CD4-positive, alpha-beta T cell treated with Interleukin-15 for 1 hour (primary cell): ENCODE measurements around the gene RAI14.
"Not testable (repeated sequence)": the region's sequence is repeated elsewhere in the genome, so short reads cannot be mapped to it uniquely, and the experiment has no call there.

Source experiments
- DNase-seq: peaks from one replicate; pipeline ENCODE4 v3.0.0-alpha.2; 2020

Gene RAI14

DNA sequence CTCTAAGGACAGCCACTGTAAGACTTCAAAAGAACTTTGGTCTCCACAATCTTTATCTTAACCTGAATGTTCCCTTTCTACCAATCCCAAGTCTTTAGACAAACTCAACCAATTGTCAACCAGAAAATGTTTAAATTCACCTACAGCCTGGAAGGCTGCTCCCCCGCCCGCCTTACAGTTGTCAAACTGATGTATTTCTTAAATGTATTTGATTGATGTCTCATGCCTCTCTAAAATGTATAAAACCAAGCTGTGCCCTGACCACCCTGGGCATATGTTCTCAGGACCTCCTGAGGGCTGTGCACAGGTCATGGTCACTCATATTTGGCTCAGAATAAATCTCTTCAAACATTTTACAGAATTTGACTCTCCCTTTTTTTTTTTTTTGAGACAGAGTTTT is 45.3 kb downstream of the RAI14 start:
- not testable (repeated sequence) for DNase-seq

- no peak for DNase-seq
These were observed 47.9 kb downstream of the RAI14 start for GRCh38 chr5:34703767-34704713.

GRCh38 chr5:34706084-34706483 is 50.0 kb downstream of the RAI14 start:
- DNase-seq = no peak

DNA sequence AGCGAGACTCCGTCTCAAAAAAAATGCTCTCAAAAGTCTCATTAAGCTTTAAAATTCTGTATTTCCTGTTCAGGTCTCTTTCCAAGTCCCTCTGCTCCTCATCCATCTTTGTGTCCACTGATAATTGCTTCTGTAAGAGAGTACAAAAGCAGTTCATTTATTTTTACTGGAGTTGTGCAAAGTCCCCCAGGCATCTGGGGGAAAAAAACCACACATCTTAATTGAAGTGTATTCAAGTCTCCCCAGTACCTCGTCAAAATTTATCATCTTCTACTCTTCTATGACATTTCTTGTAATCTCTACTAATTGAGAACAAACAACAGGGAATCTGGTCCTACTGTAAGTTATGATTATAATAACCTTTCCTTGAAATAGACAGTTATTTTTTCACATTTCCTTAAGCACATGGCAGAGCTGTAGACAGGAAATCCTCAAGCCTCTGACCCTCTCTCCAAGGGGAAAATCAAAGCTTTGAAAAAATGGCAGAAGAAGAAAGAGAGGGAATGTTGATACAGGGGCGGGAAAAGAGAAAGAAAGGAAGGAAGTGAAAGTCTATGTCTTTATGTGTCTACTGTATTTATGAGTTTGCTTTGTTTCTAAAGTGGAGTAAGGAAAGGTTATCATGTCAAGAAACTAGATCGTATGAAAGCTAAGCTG is 51.5 kb downstream of the RAI14 start:
- DNase-seq = no peak

- no peak for DNase-seq
These were observed 52.6 kb downstream of the RAI14 start for GRCh38 chr5:34708777-34709176.

- DNase-seq = no peak
These were observed 53.9 kb downstream of the RAI14 start for GRCh38 chr5:34709861-34710673.

DNA sequence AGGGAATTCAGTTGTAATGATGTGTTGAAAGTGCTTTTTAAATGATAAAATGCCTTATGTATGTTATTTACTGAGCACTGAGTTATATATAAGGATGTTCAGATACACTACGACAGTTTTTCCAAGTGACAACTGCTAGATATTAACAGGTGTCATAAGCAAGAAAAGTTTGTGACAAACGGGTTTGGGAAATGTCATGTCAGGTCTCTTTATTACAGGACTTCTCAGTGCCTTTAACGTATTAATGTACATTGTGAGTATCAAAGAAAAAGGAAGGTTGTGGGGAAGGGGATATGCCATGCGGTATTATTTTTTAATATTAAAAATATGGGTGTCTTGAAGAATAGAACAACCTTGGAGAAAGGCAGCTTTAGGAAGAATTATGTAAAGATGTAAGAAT is 56.4 kb downstream of the RAI14 start:
- no peak for DNase-seq

GRCh38 chr5:34715711-34716110 is 59.6 kb downstream of the RAI14 start:
- DNase-seq = no peak

GRCh38 chr5:34716986-34717385 is 60.9 kb downstream of the RAI14 start:
- no peak for DNase-seq

DNA sequence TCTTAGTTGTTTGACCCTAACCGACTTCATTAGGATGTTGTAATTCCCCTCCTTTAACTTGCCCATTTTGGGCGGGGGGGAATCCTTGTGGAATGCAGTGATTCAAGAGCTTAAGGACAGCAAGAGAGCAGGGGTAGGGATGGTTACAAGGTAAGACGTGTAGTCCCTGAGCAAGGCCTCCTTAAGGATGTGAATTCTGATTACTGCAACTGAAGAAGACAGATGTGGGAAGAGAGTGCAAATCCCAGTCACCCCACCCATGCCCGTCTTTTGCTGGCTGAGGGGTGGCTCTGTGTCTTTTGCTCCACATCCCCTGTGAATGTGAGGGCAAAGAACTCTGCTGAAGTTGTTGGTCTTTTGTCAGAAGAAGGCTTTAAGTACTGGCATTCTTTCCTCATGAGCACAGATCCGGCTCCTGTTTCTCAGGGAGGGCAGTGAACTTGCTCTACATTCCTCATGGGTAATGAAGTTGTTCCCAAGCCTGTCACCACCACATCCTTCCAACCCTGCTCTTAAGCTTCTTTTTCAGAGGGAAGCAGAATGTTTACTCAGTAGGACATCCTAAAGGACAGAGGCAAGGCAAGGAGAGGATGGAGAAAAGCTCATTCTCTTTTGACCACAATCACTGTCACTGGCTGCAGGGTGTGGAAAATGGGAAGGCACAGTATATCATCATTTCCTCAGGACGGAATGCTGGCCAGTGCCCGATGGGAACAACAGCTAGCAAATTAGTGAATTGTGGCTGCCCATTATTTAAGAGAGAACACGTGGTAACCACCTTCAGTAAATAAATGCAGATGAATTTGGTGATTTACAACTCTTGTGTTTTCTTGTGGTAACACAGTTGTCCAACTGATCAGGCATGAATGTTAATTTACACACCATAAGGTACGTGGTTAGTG is 61.5 kb downstream of the RAI14 start:
- DNase-seq = no peak

- DNase-seq = no peak
These were observed 62.4 kb downstream of the RAI14 start for GRCh38 chr5:34718516-34718915.

GRCh38 chr5:34719029-34719428 is 62.9 kb downstream of the RAI14 start:
- no peak for DNase-seq

DNA sequence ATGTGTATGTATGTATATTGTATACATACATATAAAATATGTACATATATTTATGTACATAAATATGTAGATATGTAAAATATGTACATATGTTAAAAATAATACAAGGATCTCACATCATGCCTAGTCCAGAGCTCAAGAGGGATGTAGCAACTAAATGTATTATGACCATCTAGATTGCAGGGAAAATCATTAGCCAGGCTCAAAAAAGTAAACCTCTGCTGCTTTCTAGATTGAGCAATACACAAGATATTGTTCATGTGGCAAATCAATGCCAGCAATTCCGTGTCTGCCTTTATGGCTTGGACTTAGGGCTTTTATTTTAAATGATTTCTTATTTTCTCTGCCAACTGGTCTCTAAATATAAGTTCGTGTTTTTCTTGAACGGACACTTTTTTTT is 65.2 kb downstream of the RAI14 start:
- DNase-seq = no peak

GRCh38 chr5:34722183-34722582 is 66.1 kb downstream of the RAI14 start:
- DNase-seq = no peak

GRCh38 chr5:34724741-34725140 is 68.6 kb downstream of the RAI14 start:
- no peak for DNase-seq

DNA sequence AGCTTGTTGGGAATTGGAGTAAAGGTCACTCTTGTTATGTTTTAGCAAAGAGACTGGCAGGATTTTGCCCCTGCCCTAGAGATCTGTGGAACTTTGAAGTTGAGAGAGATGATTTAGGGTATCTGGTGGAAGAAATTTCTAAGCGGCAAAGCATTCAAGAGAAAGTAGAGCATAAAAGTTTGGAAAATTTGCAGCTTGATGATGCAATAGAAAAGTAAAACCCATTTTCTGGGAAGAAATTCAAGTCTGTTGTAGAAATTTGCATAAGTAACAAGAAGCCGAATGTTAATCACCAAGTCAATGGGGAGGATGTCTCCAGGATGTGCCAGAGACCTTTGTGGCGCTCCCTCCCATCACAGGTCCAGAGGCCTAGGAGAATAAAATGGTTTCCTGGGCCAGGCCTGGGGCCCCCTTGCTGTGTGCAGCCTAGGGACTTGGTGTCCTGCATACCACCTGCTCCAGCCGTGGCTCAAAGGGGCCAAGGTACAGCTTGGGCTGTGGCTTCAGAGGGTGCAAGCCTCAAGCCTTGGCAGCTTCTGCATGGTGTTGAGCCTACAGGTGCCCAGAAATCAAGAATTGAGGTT is 71.1 kb downstream of the RAI14 start:
- not testable (repeated sequence) for DNase-seq

DNA sequence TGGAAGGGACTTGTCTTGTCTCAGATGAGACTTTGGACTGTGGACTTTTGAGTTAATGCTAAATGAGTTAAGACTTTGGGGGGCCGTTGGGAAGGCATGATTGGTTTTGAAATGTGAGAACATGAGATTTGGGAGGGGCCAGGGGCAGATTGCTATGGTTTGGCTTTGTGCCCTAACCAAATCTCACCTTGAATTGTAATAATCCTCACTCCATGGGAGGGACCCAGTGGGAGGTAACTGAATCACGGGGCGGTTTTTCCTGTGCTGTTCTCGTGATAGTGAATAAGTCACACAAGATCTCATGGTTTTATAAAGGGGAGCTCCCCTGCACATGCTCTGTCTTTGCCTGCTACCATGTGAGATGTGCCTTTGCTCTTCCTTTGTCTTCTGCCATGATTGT is 72.1 kb downstream of the RAI14 start:
- DNase-seq = no peak

- no peak for DNase-seq
These were observed 75.5 kb downstream of the RAI14 start for GRCh38 chr5:34731435-34732232.

- no peak for DNase-seq
These were observed 78.2 kb downstream of the RAI14 start for GRCh38 chr5:34734326-34734725.

DNA sequence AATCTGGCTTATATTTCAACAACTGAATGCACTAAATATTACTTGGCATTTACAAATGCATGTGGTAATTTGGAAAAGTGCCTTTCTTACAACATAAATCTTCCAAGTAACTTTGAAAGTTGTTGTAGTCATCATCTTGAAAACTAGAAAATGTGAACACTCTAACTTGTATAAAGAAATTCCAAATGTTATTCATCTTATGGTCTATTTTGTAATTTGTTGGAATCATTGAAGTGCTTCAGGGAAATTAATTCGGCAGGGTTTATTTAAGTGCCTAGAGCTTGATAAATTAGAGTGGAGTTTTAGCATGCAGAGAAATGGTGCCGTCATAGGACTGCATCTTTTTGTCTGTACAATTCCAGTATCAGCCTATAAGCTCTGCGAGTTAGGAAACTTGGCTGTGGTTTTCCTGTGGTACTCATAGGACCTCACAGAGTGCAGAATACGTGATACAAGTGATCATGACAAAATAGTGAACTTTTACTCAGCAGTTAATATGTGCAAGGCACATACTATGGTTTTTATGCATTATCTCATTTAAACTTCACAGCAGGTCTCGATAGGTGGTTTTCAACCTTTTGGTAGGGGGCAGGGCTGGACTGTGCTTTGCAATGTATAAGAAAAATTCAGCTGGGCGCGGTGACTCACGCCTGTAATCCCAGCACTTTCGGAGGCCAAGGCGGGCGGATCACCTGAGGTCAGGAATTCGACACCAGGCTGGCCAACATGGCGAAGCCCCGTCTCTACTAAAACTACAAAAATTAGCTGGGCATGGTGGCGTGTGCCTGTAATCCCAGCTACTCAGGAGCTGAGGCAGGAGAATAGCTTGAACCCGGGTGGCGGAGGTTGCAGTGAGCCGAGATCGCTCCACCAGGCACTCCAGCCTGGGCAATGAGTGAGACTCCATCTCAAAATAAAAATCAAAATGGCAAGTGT is 79.6 kb downstream of the RAI14 start:
- no peak for DNase-seq
